A673 (cell line): Measurements from ENCODE around the gene SUPT4H1. TPM values are rescaled to one million over a fixed set of nuclear protein-coding genes. Genes with fewer than 3 reads are reported as not detected.

Source experiments
- BruUV-seq: library from RNA; stranded (reverse); fragments of 400-500 nt; replicated peaks from 2 replicates; lab custom pipeline; 2021; lab: Mats Ljungman, UMichigan
- CTCF ChIA-PET: fragments of 300-600 bp; sonication (Branson Sonifier 250); formaldehyde crosslinking; loops from one replicate; lab custom pipeline; 2022; ENCODE audit warnings: antibody characterized with exemption; lab: Charles Lee
- POLR2A ChIA-PET: fragments of 300-600 bp; sonication (Branson Sonifier 250); formaldehyde crosslinking; loops from one replicate; lab custom pipeline; 2022; ENCODE audit warnings: antibody characterized with exemption; ENCODE audit not compliant: low non-redundant PET; lab: Charles Lee
- DNase-seq: peaks from one replicate; pipeline ENCODE4 v3.0.0-alpha.2; 2015; ENCODE audit warnings: low spot score
- H3K27ac ChIP-seq: fragments of 200-600 bp; sonication (generic); 2 replicates; pipeline ENCODE4 v1.5.1; 2016; ENCODE audit warnings: mixed run types, low read depth, mild to moderate bottlenecking, mixed read lengths, antibody characterized with exemption, low read length; ENCODE audit not compliant: poor library complexity, severe bottlenecking
- H3K27me3 ChIP-seq: fragments of 200-600 bp; sonication (generic); replicated peaks from 2 replicates; pipeline ENCODE4 v1.6.1; 2017; ENCODE audit warnings: mixed run types, low read depth, mild to moderate bottlenecking, mixed read lengths, antibody characterized with exemption, low read length; ENCODE audit not compliant: insufficient read depth, poor library complexity
- H3K36me3 ChIP-seq: fragments of 200-600 bp; sonication (generic); 2 replicates; pipeline ENCODE4 v1.6.1; 2016; ENCODE audit warnings: mixed run types, mild to moderate bottlenecking, mixed read lengths, antibody characterized with exemption, low read length; ENCODE audit not compliant: insufficient read depth, poor library complexity, severe bottlenecking
- H3K4me1 ChIP-seq: fragments of 200-600 bp; sonication (generic); 2 replicates; pipeline ENCODE4 v1.6.1; 2017; ENCODE audit warnings: mixed run types, mild to moderate bottlenecking, mixed read lengths, antibody characterized with exemption, low read length; ENCODE audit not compliant: insufficient read depth, poor library complexity, severe bottlenecking
- H3K4me3 ChIP-seq: fragments of 200-600 bp; sonication (generic); 2 replicates; pipeline ENCODE4 v1.5.1; 2016; ENCODE audit warnings: low read depth, mixed run types, mild to moderate bottlenecking, mixed read lengths, low read length; ENCODE audit not compliant: poor library complexity, severe bottlenecking
- H3K9me3 ChIP-seq: fragments of 200-600 bp; sonication (generic); 2 replicates; pipeline ENCODE4 v1.6.1; 2016; ENCODE audit warnings: mixed run types, low read depth, mild to moderate bottlenecking, mixed read lengths, antibody characterized with exemption, low read length; ENCODE audit not compliant: poor library complexity, severe bottlenecking
- CTCF ChIP-seq: fragments of 300-800, 200-600 bp; sonication (generic); conservative IDR thresholded peaks from 2 replicates; pipeline ENCODE4 v1.5.1; 2017; ENCODE audit warnings: low read depth, mild to moderate bottlenecking, antibody characterized with exemption, low read length, moderate library complexity, mixed read lengths
- EZH2 ChIP-seq: fragments of 200-600 bp; sonication (generic); IDR thresholded peaks from 2 replicates; pipeline ENCODE4 v1.6.1; 2017; ENCODE audit warnings: borderline replicate concordance, low read depth, mild to moderate bottlenecking, mixed read lengths, antibody characterized with exemption, low read length; ENCODE audit not compliant: poor library complexity, severe bottlenecking
- intact Hi-C: fragments of 100-400 bp; cut with micrococcal nuclease; formaldehyde crosslinking; loops from one replicate; pipeline ENCODE4 v1.10.0; 2022; ENCODE audit not compliant: unreplicated experiment
- total RNA-seq: library from RNA; stranded (reverse); gene quantifications from 2 replicates; pipeline ENCODE4 v1.2.3, GENCODE V29; 2021

Gene SUPT4H1
- total RNA-seq, 1 experiment from 2014 or later = 106 TPM

GRCh38 chr17:58364270-58364942, 12.4 kb upstream of the SUPT4H1 start:
- H3K36me3 ChIP-seq = no peaks in the 10 kb centered on the region
- intact Hi-C loops = no loop called here
- no peak for TF ChIP-seq CTCF
- no peak for TF ChIP-seq EZH2
- H3K4me1 ChIP-seq = no peaks in the 10 kb centered on the region
- no peak for DNase-seq
- no TSS peak for BruUV-seq
- no peak overlapping the region for H3K27ac ChIP-seq
- ChIA-PET POLR2A (no interaction called here), CTCF (no interaction called here)
- no peak overlapping the region for H3K4me3 ChIP-seq
- H3K27me3 ChIP-seq = peaks cover 10% of the 10 kb centered on the region
- H3K9me3 ChIP-seq = no peaks in the 10 kb centered on the region

- CTCF ChIA-PET = no interaction called here
- intact Hi-C loops = no loop called here
- no TSS peak for BruUV-seq
- H3K27me3 ChIP-seq = peaks cover 10% of the 10 kb centered on the region
- H3K27ac ChIP-seq = no peak overlapping the region
- TF ChIP-seq CTCF (no peak), EZH2 (no peak)
- no peak for DNase-seq
- no peak overlapping the region for H3K4me3 ChIP-seq
- POLR2A ChIA-PET = interaction anchor here (0.7 kb wide), 1 partner anchor 156 kb away, joined by 3 read pairs; no protein-coding TSS in a partner anchor
- H3K9me3 ChIP-seq = no peaks in the 10 kb centered on the region
- H3K4me1 ChIP-seq = no peaks in the 10 kb centered on the region
- H3K36me3 ChIP-seq = no peaks in the 10 kb centered on the region
Measured at GRCh38 chr17:58363457-58364185, 11.6 kb upstream of the SUPT4H1 start.

DNA sequence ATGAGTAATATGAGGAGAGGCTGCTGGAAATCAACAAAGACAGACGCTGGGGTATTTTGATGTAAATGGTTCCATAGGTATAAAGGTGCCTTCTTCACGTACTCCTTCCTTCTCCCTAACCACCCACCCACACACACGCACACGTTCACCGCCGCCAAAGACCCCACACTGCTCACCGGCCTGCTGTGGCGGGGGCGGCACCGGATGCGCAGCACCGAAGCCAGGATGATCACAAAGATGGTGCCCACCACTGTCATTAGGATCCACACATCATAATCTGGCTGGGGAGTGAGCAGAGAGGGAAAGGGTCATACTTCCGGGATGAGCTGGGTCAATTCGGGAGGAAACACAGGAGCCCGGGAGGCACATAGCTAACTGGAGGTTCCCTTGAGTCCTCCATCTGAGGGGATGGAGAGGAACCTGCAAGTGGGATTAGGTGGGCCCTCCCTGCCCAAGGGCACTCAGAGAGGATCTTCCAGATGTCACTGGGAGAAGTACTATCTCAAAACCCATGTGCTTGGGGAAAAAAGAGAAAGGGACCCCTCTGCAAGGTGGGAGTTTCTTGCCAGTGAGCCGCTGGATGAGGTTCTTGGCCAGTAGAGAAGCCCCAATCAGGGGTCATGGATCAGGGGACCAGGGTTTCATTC, 10.5 kb upstream of the SUPT4H1 start:
- intact Hi-C loops = no loop called here
- H3K4me3 ChIP-seq = no peak overlapping the region
- H3K4me1 ChIP-seq = no peaks in the 10 kb centered on the region
- no peaks in the 10 kb centered on the region for H3K36me3 ChIP-seq
- BruUV-seq = no TSS peak
- ChIA-PET CTCF (no interaction called here), POLR2A (interaction anchor here (0.7 kb wide), 1 partner anchor 155 kb away, joined by 3 read pairs; no protein-coding TSS in a partner anchor)
- no peaks in the 10 kb centered on the region for H3K9me3 ChIP-seq
- TF ChIP-seq CTCF (no peak), EZH2 (no peak)
- no peak overlapping the region for H3K27ac ChIP-seq
- DNase-seq = no peak
- peaks cover 10% of the 10 kb centered on the region for H3K27me3 ChIP-seq
